GM18861 (cell line): ENCODE measurements around the gene OCA2.

Source experiments
- ATAC-seq: cut with Tn5 transposase; IDR thresholded peaks from one replicate; pipeline ENCODE4 v1.9.1; 2021; ENCODE audit not compliant: unreplicated experiment

OCA2 gene

DNA sequence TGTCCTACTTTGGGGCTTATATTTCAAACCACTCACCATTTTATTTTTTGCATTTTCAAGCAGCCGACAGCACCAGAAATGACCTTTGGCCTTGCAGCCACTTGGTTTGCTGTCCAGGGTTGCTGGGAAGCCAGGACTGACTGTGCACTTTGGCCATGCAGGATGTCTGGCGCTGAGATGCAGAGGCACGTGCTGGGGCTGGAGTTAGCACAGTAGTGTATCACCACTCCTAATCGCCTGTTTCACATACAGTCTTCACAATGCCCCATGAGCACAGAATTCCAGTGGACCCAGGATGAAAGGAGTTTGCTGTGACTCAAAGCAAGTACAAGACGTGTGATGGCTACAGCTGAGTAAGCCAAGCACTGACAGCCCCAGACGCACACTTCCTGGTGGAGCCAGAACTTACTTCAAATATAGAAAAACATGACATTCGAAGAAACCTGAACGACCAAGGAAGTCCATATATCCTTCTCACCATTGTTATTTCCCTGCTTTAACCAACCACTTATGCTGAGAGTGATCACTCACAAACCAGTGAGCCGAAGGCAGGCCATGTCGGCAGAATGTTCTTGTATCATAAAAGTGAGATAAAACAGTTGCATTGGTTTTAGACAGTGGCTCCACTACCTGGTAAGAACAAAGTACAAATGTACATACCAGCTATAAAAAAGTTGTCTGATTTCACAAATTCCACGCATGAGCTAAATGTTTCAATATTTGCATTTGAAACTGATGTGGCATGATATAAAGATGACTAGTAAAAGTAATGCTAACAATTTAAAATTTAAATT lies 16.0 kb downstream of the OCA2 start:
- ATAC-seq = no peak

DNA sequence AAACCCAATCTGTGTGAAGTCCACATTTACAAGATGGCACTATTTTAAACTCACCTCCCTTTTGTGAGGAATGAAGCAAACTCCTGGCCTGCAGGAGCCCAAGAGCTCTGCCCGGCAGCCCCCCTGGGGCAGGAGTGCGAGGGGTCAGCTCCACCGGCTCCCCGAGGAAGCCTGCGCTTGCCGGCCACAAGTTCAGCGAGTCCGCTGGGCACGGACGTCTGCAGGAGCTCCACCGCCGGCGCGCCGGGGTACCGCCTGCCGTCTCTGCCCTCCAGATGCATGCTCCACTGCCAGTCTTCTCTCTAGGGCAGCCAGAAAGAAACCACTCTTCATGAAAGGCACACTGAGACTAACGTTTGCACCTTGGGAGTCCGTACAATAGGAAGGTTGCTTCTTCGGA lies 17.5 kb downstream of the OCA2 start:
- no peak for ATAC-seq

DNA sequence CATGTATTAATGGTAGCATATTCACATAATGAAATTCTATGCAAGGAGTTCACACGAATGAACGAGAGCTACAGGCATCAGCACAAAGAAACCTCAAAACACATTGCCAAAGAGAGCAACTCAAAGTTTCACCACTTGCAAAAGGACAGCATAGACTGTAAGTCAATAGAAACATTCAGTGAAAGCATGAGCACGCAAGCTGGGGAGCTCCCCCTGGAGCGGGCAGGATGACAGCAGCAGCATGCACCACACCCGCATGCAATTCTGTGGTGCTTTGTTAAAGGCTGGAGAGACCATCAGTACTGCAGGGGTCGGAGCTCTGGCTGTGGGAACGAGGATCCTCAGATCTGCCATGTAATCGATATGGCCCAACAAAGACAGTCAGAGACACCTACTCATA lies 18.7 kb downstream of the OCA2 start:
- no peak for ATAC-seq

DNA sequence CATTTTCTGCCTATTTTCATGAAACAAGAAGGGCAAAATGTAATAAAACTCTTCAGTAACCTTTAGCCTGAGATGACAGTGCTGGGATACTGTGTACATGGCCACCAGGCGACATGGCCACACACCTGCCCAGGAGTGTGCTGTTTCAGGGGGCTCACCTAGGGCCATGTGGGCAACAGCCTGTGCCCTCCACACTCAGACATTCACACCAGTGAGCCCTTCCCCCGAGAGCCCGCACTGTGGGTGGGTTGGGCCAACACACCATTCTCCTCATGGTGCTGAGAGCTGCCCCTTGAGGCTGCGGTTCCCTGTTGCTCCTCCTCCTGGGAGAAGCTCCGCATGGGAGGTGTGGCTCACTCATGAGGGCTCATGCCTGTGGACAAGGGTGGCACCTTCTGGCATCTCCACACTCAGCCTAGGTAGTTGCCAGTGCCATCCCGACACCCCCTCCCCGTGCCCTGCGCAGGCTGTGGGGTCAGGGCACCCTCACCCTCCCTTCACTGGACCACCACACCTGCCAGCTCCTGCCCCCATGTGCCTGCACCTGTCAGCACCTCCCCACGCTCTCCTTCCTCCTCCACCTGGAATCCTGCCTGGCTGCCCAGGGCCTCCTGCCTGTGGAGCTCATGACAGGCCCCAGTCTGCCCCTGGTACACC lies 19.7 kb downstream of the OCA2 start:
- ATAC-seq = no peak

DNA sequence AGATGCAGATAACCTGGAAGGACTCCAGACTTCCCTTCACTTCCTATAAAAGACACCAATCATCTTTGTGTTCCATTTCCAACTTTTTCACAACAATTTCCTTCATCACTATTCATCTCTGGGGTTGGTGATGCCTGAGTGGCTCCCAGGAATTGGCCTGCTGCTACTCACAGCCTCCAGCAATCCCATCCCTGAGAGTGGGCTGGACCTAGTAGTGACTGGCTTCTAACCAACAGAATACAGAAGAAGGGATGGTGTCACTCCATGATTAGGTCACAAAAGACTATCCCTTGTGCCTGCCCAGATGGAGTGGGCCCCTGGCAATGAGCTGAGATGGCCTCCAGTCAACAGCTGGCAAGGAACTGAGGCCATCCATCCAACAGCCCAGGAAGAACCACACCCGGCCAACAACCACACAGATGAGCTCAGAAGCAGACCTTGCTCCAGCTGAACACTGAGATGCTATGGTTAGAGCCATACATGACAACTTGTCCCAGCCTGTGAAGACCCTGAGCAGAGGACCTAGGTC lies 20.9 kb downstream of the OCA2 start:
- ATAC-seq = no peak

DNA sequence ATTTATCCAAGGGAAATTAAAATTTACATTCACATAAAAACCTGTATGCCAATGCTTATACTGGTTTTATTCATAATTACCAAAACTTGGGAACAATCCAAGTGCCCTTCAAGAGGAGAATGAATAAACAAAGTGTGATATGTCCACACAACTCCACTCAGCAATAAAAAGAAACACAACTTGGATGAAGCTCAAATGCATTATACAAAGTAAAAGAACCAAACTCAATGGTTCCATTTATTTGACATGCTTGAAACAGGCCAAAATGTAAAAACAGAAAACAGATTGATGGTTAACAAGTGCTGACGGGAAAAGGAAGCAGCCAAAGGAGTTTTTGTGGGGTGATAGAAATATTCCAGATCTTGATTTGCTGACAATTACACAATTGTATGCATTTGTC lies 23.5 kb downstream of the OCA2 start:
- ATAC-seq = no peak

DNA sequence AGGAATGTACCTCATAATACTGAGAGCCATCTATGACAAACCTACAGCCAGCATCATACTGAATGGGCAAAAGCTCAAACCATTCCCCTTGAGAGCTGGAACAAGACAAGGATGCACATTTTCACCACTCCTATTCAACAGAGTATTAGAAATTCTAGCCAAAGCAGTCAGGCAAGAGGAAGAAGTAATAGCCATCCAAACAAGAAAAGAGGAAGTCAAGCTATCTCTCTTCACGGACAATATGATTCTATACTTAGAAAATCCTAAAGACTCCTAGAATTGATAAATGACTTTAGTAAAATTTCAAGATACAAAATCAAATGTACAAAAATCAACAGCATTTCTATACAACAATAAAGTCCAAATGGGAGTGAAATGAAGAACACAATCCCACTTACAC lies 30.2 kb downstream of the OCA2 start:
- no peak for ATAC-seq

DNA sequence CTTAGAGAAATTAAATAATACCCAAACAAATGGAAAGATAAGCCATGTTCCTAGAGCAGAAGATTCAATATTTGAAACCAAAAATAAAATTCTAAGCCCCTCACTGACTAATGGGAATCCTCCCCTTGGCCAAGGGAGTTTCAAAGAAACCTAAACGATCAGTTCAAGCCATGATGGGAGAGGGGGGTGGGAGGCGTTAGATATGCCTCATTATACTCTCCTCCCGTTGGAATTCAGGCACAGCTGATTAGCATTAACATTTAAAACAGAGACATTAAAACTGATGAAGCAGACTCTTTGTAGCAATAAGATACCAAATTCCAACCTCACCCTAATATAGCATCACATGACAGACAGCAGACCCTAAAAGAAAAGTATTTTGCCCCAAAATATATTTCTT lies 32.9 kb downstream of the OCA2 start:
- ATAC-seq = no peak

DNA sequence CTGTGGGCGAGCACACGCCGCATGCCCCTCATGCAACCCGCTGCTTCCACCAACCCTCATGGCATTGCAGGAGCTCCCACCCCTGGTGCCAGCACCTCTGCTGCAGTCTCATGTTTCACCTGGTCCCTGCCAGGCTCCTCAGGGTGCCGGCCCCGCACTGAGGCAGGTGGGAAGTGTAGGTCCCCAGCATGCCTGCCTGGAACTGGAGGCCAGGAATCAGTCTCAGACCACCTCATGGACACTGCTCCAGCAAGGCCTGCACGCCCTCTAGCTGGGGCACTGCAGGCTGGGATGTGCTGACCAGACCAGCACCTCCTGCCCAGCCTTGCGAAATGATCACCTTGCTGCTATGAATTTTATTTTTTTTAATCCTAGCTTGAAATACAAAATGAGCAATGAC lies 39.1 kb downstream of the OCA2 start:
- ATAC-seq = no peak

DNA sequence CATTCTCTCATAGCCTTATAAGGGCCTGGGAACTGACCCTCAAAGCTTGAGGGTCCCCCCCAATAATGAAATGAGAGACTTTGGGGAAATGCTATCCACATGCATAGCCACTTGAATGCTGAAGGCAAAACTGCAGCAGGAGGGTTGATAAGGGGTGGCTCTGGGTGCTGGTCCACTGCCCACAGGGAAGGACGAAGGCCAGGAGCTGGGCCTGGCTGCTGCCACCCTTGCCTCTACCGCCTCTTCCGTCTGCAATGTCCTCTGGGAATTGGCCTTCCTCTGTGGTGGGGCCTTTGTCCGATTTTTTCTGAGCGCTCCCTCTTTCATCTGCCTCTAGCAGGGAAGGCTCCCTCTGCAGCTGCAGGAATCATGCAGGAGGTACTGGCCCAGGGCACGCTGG lies 41.0 kb downstream of the OCA2 start:
- ATAC-seq = no peak

DNA sequence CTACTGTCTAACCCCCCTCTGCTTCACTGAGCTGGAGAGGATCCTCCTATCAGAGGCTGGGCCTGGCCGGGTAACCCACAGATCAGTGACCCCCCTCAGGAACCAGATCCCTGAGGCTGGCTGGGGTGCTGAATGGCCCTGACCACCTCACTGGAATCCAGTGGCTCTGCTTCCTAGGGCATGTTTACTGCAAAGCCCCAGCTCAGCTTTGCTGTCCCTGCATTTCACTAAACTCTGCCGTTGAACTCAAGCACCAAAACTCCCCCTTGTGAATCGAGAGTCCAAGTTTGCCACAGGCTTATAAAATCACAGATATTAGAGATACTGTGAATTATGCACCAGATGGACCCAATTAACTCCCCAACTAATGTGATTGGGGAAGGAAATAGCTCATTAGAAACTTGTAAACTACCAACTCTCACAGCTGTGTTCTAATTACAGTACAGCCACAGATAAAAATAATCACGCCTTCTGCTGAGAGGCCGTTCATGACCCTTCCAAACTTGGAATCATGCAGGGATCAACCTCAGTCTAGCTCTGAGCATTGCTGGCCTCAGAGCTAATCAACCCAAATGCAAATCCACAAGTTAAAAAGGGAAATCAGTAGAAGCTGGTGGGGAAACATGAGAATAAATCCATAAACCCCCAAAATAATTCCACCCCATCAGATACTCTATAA lies 47.0 kb downstream of the OCA2 start:
- no peak for ATAC-seq

DNA sequence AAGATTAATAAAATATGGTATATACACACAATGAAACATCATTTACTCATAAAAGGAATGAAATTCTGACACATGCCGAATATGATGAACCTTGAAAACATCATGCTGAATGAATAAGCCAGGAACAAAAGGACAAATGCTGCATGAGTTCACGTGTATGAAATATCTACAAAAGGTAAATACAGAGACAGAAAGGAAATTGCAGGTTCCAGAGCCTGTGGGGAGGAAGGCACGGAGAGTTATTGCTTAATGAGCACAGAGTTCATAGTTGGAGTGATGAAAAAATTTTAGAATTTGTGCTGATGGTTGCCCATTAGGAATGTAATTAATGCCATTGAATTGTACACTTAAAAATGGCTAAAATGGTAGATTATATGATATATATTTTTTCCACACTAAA lies 49.5 kb downstream of the OCA2 start:
- no peak for ATAC-seq

DNA sequence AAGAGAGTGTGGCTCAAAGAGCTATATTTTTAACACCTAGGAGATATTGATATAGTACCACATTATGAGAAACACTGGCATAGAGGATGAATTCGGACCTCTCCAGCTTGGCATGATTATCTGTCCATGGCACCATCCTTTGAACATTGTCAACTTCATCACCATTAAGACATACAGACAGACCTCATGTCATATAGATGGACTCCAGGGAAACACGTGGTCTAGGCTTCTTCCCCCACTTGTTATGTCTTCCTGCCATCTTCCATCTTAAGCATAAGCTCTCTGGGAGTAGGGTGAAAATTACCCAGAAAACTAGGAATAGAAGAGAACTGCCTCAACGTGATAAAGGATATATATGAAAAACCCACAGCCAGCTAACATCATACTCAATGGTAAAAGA lies 51.8 kb downstream of the OCA2 start:
- ATAC-seq = no peak

DNA sequence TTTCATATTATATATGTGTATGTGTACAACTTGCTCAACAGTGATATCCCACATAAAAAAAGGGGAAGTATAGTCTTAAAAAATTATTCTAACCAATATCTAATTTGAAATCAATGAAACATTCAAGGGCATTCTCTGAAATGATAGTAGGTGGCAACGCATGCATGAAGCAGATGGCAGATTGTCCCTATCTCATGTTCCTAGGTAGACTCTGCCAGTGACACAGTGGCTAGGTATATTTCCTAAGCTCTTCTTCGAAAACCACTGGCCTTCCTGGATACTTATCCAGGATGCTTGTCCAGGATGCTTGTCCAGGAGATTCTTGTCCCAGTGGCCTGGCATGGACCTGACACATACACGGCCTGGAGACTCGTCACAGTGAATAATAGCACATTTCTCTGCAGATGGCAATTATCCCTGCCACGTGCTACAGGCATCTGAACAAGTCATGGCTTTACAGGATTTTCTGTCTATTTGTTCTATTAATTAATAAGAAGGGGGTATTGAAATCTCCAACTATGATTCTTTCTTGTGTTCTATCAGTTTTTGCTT lies 54.9 kb downstream of the OCA2 start:
- no peak for ATAC-seq

DNA sequence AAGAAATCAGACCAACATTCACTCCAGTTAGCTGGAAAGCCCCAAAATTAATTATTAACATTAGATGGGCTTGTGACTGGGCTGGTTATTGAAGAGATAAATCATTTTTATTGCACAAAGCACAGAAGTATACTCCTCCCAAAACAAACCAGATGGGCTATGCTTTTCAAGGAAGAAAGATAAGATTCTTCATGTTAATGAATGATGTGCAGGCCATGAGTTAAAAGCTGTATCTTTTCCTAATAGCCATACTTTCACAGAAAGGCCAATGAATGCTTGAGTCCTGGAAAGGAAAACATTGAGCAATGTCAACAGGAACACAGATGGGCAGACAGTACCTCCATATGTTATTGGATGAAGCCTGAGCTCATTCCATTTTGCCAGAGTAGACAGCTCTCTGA lies 55.4 kb downstream of the OCA2 start:
- ATAC-seq = no peak

DNA sequence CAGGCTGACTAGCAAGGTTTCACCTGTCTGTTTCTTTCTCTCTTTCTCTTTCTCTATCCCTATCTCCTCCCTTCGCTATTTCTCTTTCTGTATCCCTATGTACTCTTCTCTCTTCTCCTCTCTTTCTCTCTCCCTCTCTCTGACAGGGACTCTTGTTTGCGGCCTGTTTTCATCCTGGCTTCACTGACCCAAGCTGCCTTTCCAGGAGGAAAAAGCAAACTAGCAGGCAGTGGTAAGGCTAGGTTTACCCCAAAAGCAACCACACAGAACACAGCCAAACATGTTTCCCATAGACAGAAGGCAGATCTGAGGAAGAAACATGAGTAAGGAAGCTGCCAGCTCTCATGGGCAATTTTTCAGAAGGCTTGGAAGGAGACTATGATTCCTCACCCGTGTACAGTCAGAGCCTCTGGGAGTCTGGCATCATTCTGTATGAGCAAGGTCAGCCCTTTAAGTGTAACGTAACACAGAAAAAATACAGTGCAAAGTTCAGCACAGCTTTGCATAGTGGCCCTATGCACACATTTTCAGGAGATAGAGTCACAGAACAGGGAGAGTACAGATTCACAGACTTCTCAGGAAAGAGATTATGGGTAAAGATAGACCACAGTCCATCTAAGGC lies 61.0 kb downstream of the OCA2 start:
- no peak for ATAC-seq

DNA sequence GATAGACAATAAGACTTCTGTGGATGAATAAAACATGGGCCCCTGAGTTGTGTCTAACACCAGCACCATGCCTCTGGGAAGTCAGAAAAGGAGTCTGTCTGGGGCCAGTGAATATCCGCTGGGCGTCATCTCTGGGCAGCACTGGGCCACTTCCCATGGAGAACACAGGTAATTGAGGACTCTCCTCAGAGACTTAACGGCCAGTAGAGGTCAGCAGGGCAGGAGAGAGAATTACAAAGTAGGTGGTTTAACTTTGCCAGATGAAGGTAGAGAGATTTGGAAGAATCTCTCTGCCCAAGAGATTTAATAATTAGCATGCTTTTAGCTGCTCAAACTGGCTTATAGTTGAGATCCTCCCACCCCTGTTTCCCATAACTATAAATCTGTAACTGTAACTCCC lies 65.7 kb downstream of the OCA2 start:
- no peak for ATAC-seq

DNA sequence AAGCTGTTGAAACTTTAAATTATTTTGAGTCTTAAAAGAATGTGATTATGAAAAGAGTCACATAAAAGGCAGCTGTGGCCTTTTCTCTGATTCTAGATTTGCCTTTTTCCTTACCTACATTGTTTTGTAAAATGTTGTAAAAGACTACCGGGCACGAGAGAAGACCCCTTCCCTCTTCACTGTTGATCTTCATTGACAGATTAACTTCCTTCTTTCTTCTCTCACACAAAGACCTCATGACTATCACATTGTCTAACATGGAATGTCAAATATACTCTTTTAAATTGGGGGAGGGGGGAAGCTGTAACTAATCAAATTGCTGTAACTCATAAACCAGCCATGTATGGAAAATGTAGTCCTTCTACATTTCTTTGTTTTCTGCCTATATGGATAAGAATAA lies 68.3 kb downstream of the OCA2 start:
- no peak for ATAC-seq

DNA sequence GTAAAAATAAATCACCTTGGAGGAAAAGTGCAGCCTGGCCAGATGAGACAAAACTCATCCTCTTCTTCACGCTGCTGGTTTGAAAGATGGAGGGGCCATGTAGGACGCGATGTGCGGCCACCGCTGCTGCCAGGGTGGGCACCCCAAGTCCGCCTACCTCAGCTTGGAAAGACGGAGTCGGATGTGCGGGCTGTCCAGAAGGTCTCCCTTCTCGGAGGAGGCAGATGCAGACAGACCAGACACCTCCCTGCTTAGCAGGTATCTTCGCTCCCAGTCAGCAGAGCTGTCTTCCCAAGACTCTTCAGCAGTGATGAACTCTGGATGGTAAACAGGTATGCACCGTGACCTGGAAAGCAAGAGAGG lies 71.4 kb downstream of the OCA2 start:
- ATAC-seq = no peak

DNA sequence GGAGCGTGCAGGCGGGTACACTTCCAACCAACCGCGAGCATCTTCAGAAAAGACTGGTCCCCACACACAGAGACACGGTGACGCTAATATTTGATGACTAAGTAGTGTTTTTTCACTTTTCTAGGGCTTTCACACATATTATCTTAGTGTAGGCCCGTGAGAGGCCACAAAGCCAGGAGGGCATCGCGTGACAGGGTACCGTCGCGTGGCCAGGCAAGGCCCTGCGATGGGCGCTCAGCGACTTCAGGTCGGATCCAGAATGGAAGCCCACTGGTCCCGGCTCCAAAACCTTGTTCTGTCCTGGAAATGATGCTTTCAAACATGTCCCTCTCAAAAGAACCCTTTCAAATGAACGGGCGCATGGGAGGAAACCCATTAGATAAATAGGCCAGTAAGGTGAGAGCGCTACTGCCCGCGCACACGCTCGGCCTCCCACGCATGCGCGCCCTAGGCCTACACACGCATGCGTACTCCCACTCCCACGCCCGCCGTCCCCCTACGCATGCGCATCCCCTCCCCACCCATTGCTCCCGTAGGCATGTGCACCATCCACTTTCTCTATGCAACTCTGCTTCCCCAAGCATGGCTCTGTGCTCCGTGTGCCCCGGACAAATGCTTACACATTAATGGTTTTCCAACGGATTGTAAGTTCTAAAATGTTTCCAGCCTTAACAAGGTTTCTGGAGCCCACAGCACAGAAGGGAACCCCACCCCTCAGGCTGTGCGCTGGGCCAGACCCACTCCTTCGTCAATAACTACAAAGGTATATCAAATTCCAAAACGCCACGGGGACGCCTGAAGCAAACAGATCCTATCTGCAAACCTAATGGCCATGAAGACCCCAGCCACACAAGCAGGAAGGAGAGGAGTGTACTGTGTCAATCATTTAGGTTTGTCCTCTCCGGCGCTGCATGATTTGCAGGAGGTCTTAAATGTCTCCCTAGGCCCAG lies 72.1 kb downstream of the OCA2 start:
- no peak for ATAC-seq
